GM18508 (cell line): ENCODE results near the gene IGLL1.
"Not testable (repeated sequence)": the region's sequence is repeated elsewhere in the genome, so short reads cannot be mapped to it uniquely, and the experiment has no call there.

ENCODE experiments used
- ATAC-seq: cut with Tn5 transposase; IDR thresholded peaks from one replicate; pipeline ENCODE4 v1.9.1; 2021; ENCODE audit warnings: moderate number of reproducible peaks; ENCODE audit not compliant: insufficient read depth, unreplicated experiment

IGLL1 gene

DNA sequence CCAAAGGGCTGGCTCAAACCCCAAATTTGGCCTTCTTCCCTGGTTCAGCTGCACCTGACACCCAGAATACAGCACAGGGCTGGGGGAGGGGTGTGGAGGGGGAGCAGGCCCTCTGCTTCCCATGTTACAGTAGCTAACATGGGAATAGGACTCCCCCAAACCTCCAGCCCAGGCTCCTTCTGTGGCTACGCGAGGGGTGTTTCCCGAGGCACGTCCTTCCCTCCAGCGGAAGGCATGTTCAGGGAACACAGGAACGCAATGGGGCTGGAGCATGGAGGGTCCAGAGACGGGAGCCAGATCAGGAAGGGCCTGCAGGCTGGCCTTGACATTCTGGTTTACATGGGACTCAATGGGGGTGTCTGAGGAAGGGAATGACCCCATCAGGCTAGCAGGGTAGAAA lies 11.8 kb upstream of the IGLL1 start:
- no peak for ATAC-seq

DNA sequence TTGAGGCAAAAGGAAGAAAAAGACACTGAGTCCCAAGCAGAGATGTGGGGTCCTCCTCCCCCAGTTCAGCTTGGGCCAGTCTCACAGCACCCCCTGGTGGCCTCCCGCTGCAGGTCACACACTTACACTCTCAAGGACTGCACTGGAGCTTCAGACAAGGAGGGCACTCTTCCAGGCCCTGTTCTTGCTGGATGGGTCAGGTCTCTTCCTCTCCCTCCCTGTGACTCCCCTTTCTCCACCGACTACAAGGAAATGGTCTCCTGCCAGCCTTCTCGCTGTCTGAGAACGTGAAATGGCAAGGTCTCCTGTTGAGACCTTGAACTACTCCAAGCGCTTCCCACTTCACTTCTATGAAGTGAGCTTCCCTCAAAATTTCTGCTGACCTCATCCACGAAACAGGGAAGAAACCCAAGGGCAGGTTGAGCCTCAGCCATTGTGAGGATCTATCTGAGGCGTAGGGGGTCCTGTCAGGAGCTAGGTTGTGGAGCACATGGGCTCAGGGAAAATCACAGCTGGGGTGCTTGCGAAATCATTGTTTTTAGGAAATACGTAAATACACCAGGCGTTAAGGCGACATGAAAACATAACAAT lies 11.2 kb upstream of the IGLL1 start:
- no peak for ATAC-seq

DNA sequence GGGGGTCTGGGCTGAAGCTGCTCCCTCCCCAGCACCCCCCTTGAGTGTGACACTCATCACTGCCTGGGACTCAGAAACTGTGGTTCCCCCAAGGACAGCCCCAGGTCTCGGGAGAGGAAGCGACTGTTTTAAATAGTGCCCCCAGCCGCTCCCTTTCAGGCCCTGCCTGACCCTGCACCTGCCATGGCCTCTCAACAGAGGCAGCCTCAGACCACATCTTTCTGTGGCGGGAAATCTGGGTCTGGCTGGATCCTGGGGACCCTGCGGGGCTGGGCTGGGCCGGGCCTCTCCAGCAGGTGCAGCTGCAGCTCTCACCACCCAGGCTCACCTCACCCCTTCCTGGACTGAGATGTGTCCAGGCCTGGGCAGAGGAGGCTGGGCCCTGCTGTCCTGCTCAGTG lies 3.7 kb upstream of the IGLL1 start:
- ATAC-seq, result no peak

DNA sequence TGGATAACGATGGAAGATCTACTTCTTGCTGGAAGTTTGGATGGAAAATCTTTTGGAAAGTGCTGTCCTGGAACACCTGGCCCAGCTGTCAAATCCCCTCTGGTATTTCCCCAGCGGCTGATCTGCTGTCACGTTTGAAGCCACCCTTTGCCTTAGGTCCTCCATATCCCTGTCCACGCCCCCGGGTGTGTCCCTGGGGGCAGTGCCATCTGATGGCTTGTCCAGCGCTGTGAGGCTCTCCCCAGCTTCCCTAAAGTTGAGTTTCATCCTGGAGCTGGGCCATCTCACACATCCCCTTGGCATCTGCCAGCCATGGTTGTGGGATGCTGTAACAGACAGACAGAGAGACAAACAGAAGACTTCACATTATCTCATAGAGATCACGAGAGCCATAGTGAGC lies 3.1 kb upstream of the IGLL1 start:
- no peak for ATAC-seq

DNA sequence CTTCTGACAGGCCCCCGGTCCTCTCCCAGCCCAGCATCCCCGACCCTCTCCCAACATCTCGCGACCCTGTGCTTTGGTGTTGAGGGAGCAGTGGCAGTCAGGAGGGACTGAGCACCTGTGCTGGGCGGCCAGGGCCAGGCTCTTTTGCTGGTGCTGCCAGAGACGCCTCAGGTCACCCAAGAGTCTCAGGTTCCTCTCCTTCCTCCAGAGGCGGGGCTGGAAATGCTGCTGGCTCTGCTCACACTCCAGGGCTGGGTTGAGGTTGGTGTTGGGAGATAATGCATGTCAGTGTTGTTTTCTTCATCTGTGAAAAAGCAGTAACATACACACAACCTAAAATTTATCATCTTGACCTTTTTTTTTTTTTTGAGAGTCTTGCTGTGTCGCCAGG lies 1.2 kb upstream of the IGLL1 start:
- ATAC-seq, result no peak

DNA sequence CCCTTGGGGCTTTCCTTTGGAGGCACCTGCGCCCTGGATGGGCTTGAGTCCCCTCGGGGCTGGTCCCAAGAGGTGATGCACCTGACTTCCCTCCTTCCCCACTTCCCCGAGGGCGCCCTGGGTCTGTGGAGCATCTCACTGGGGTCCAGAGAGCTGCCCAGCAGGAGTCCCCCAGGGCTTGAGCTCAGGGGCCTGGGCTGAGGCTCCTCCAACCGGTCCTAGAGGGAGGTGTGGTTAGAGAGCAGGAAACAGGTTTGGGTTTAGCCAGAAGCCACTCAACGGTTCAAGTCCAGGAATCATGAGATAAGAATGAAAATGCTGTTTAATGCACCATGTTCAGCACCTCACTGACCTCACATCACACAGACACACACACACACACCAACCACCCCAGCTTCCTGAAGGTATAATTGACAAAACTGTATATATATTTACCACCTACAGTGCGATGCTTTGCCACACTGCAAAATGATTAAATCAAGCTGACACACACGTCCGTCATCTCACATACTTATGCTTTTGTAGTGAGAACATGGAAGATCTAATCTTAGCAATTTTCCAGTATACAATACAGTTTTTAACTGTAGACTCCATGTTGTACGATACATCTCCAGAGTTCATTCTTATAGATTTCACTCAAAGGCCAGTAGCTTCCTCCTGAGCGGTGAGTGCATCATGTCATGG lies 628 bp upstream of the IGLL1 start:
- no peak for ATAC-seq

DNA sequence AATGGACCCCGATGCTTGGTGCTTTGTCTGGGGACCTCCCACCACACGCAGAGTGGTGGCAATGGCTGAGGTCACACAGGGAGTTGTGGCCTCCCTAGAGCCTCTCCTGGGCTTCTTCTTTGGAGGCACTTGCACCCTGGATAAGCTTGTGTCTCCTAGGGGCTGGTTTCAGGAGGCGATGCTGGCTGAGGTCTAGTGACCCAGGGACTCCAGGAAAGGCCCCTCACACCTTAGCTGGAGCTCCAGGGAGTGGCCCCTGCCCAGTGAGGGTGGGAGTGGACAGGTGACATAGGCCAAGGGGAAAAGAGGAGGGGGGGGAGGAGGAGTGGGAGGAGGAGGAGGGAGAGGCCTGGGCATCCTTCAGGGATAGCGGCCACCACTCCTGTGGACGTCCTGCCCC lies 810 bp downstream of the IGLL1 start:
- no peak for ATAC-seq

DNA sequence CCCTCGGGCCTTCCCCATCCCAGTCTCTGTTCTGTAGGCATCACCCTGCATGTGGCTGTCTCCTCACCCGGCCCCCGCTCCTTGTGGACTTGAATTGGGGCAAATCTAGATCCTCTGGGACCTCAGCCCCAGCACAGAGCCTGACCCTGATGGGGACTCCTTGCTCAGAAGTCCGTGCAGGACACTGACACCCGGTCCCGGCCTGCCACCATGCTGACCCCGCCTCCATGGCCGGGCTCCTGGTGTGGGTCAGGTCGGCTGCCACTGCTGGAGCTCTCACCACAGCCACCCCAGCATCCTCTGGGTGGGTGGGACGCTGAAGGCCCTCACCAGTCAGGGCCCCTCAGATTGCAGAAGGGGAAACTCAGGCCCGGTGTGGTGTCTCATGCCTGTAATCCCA lies 1.8 kb downstream of the IGLL1 start:
- ATAC-seq, result no peak

DNA sequence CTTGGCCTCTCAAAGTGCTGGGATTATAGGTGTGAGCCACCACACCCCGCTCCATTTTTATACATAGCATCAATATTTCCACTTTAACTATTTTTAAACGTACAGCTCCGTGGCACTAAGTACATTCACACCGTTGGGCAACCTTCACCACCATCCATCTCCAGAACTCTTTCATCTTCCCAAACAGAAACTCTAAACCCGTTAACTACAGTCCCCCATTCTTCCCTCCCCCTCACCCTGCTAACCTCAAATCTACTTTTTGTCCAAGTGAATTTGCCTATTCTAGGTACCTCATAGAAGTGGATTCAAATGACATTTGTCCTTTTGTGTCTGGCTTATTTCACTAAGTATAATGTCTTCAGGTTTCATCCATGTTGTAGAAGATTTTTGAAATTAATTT lies 3.4 kb downstream of the IGLL1 start:
- no peak for ATAC-seq

DNA sequence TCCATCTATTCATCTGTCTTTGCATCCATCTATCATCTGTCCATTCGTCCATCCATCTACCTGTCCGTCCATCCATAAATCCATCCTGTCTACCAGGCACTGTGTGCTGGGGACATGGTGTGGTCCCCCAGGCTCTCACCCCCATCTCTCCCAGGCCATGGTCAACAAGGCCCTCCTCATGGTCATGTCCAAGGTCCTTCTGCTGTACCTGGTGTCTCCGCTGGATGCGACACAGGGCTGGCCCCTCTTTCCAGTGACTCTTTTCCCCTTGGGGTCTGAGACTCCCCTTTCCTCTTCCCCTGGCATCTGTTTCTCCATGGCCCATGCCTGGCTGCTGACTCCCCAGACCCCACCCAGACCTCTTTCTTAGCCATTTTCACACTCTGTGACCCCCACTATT lies 4.5 kb downstream of the IGLL1 start:
- no peak for ATAC-seq

DNA sequence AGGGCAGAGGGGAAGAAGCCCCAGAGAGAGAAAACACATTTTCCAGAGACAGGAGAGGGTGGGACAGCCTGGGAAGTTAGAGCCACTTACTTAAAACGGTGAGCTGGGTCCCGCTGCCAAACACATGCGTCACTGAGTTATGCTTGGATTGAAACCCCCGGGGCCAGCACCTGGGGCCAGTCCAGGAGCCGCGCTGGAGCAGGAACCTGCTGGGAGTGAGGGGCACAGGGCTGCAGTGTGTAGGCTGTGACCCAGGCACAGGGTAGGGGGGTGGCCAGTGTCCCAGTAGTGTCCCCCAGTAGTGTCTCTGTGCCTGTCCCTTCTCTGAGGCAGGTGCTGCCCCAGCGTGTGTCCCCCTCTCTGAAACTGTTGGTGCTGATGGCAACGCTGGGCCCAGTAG lies 5.2 kb downstream of the IGLL1 start:
- no peak for ATAC-seq

DNA sequence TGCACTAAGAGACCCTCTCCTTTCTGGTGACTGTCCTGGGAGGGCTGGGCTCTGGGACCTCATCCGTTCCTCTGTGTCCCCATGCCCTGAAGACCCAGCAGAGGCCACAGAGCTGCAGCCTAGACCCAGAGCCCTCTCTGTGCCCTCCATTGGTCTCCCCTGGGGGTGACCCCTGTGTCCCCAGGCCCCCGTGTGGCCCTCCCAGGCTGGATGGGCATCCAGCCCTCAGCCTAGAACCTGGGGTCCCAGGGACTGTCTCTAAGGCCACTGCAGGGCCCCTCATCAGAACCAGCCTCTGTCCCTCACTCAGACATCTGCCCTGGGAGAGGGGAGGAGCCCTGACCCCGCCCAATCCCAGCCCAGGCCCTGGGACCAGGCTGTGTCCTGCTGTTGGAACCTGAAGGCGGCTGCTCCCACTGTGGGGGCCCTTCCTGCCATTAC lies 5.7 kb downstream of the IGLL1 start:
- no peak for ATAC-seq

DNA sequence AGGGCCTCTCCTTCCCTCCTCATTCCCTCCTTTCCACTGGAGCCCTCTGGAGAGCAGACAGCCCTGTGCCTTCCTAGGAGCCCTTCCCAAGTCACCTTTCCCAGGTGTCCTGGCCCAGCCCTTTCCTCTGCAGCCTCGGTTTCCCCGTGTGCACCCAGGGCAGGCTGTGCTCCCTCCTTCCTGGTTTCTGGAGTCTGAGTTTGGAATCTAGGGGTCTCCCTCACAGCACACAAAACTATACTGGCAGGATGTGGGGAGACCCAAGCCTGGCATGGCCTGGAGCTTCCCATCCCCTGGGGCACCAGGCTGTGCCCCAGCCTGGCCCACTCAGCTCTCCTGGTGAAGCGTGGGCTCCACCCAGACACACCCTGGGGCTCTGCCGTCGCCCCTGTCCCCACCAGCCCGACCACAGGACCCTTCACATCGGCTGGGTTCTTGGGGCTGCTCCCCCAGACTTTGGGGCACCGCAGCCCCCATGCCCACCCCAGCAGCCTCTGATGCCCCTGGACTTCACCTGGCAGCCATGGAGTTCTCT lies 6.3 kb downstream of the IGLL1 start:
- not testable (repeated sequence) for ATAC-seq

DNA sequence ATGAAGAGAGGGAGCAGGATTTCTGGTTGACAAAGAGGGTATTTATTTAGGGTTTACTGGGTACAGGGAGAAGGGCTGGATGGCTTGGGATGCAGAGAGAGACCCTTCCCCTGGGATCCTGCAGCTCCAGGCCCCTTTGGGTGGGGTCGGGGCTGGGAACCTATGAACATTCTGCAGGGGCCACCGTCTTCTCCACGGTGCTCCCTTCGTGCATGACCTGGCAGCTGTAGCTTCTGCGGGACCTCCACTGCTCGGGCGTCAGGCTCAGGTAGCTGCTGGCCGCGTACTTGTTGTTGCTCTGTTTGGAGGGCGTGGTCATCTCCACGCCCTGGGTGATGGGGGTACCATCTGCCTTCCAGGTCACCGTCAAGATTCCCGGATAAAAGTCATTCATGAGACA lies 7.0 kb downstream of the IGLL1 start:
- ATAC-seq, result not testable (repeated sequence)

DNA sequence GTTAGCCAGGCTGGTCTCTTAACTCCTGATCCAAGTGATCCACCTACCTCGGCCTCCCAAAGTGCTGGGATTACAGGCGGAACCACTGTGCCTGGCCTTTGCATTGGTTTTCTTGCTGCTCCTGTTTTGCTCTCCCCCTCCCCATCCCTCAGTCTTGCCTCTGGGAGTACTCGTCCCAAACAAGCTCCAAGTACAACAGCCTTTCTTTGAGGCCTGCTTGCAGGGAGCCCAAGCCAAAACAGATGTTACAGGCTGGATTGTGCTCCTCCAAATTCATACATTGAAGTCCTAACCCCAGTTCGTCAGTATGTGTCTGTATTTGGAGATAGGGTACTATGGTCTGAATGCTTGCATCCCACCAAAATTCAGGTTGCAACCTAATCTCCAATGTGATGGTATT lies 8.6 kb downstream of the IGLL1 start:
- ATAC-seq, result no peak

DNA sequence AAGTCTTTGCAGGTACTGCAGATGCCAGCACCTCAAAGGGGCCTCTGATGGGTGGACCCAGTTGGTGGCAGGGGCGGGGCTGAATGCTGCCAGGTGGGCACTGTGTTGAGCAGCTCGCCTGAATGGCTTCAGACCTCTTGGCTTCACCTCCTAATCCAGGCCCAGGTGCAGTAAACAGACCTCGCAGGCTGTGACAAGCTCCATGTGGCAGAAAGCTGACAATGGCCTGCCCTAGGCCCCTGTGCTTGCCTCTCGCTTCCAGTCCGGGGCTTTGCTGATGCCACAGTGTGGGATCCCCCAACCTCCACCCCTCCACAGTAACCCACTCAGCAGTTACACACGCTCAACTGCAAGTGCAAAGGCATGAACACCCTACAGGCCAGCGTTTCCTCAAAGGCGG lies 9.4 kb downstream of the IGLL1 start:
- no peak for ATAC-seq

DNA sequence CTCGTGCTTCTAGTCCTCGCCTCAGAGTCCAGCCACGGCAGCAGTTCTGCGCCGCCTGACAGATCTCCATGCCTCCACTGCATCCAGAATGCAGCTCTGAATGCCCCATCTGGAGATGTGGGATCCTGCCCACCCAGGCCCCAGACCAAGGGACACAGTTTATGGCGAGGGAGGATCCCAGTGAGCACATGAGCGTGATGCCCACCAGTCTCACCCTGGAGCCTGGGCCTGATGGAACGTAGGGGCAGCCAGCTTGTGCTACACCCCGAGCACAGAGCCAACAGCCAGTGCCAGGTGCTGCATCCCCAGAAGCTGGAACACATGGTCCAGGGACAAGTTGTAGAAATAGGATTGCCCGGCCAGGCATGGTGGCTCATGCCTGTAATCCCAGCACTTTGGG lies 10.4 kb downstream of the IGLL1 start:
- no peak for ATAC-seq

DNA sequence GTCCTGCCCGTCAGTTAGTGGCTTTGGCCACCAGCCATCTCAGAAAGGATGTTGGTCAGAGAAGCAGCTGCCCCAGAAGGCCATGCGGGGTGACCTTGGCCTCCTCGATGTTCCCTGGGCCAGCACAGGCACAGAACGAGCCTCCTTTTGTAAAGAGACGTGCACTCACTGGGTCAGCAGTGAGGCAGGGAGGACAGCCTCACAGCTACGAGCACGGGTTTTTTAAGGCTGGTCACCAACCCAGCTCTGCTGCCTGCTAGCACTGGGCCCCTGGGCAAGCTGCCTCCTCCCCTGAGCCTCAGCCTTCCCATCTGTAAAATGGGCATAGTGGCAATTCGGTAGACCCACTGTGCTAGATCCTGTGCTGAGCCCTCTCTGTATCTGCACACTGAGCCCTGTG lies 10.8 kb downstream of the IGLL1 start:
- ATAC-seq, result no peak

DNA sequence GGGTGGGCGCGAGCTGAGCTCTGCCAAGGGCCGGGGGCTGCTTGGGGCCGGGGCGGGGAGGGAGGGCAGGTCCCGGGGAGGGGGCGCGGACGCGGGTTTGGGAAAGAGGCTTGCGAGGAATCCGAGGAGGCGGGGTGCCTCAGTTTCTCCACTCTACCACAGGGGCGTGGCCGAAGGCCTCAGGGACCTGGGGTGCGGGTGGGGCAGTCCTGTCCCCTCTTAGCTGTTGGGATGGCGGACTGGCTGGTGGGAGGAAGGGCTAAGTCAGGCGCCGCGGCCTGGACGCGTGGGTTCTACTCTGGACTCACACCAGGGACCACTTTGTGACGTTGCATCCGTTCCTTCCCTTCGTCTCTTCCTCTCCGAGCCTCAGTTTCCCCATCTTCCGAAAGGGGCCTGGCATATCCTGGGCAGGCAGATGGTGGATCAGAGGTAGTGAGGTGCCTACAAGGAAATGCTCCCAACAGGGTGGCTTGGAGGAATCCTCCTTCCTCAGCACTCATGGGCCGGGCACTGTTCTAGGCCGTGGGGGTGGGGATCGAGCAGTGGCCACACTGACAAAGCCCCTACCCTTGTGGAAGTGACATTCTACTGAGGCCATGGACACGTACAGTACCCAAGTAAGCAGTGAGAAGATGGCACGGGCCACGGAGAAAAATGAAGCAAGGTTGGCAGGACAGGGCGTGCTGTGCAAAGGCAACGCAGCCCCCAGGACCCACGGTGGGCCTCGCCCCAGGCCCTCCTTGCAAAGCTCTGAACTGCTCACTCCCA lies 13.2 kb downstream of the IGLL1 start:
- no peak for ATAC-seq

DNA sequence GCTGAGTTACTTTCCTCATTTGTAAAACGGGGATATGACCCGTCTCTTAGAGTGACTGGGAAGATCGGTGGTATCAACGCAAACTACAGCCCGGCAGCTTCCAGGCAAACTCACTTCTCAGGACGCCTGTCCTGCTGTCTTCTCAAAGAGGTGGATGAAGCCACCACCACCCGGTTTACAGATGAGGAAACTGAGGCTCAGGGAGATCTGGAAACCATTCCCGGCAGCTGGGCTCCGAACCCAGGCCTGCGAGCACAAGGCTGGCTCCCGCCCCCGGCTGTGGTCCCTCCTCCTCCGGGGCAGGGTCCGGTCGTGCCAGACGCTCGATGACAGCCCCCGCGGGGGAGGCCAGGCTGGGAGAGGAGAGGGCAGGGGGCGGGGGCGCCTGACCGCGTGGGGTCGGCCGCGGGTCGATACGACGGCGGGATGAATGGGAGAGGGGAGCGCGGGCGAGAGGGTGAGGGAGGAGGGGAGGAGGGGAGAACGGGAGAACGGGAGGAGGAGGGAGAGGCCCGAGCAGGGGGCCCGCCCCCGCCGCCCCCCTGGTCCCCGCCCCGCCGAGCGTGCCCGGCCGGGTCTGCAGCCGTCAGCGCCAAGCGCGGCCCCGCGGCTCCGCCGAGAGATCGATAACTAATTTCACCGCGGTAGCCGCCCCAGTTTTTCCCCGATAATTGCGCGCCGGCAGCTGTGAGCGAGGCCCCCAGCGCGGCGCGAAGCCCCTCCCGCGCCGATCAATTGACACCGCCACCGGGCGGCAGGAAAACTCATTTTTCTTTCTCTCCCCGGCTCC lies 14.0 kb downstream of the IGLL1 start:
- no peak for ATAC-seq
